GM19467 (cell line): ENCODE results near the gene MED27.
"Not testable (repeated sequence)": the region's sequence is repeated elsewhere in the genome, so short reads cannot be mapped to it uniquely, and the experiment has no call there.

Source experiments
- ATAC-seq: cut with Tn5 transposase; IDR thresholded peaks from one replicate; pipeline ENCODE4 v1.9.1; 2021; ENCODE audit warnings: mild to moderate bottlenecking, moderate library complexity; ENCODE audit not compliant: unreplicated experiment

Gene MED27

GRCh38 chr9:132020820-132021510 lies 58.7 kb downstream of the MED27 start:
- no peak for ATAC-seq

DNA sequence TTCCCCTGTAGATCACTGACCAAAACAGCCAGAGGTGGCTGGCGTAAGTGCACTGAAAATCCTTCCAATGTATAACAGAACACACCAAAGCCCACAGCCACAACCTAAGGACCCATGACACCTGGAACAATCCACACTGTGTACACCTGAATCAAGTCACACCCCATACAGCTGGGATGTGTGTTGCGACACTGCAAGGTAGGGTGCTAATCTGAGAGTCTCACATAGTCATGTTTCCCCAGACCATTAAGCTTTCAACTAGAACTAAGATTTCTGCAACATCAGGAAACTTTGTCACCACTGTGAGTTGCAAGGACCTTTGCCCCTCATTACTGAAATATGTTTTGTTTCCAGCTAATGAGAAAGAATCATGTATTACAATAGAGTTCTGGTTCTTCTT lies 59.4 kb downstream of the MED27 start:
- ATAC-seq: no peak

DNA sequence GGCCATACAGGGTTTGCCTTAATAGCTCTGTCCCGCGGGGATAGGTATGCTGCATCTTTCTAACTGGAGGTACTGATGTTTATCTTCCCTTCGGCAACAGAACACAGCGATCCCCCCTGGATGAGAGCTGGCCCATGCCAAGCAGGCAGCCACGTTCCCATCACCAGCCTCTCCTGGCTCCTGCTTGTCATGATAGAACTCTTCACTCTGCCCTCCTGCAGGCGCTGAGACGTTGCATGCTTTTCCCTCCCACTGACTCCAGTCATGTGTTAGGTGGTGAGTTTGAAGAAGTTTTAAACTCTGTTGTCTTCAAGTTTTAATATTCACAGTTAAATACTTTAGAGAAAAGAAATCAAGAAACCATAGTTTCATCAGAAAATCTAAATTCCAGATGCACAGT lies 60.0 kb downstream of the MED27 start:
- ATAC-seq: no peak

DNA sequence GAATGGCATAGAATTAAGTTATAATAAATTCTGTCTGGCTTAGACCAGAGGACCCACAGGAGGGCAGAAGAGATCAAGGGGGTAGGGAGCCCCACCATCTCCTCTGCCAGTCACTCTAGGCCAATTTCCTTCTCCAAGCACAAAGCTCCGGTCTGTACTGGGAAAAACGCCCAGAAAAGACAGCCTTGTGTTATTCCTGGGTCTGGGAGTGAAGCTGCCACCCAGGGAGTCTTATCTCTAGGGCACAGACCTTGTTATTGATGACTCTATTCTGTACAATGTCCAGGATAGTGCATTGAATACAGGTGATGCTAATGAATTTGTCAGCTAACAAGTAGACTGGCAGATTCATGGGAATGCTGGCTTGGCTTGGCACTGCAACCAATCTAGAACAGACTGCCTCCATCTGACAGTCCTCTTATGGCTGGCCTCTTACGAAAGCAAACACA lies 60.7 kb downstream of the MED27 start:
- ATAC-seq: no peak

GRCh38 chr9:132016456-132016855 lies 63.2 kb downstream of the MED27 start:
- no peak for ATAC-seq

- ATAC-seq: no peak
Observed at GRCh38 chr9:132015866-132016265, 63.8 kb downstream of the MED27 start.

DNA sequence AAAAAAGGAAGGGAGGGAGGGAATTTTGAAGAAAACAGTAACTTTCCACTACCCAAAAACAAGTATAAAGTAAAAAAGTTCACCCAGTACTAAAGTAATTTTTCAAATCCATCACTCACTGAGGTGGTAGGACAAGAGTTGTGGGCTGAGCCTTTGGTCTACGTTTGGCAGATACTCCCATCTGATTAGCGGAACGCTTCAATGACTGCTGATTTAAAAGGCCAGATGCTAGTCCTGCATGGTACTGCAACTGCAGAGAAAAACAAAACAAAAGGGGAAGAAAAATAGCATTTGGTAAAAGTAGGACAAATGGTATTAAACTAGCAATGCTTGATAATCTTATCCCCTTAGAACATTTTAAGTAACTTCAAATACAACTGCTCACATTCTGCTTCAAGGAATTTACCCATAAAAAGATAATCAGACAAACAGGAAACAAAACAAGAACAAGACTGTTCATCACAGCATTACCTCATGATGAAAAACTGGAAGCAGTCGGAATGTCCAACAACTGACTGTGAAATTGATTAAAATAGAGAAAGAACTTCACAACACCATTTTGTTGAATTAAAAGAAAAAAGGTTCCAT lies 65.4 kb downstream of the MED27 start:
- no peak for ATAC-seq

GRCh38 chr9:132012704-132013357 lies 66.8 kb downstream of the MED27 start:
- no peak for ATAC-seq

DNA sequence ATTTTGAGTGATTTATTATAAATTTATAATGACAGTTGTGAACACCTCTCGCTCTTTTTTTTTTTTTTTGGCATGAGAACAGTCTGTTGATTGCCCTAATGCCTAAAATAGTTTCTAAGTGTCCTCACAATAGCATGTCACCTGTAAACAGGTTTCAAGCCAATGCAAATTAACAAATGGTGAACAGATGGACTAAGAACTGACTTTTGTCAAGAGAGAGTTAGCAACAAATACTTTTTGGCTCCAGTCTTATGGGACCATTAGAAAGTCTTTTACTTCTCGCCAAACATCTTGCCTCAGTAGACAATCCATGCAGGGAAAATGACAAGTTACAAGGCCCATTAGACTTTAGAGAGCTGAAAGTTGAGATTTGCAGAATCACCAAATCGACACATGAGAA lies 67.8 kb downstream of the MED27 start:
- ATAC-seq: no peak

GRCh38 chr9:132011309-132011708 lies 68.4 kb downstream of the MED27 start:
- ATAC-seq: no peak

DNA sequence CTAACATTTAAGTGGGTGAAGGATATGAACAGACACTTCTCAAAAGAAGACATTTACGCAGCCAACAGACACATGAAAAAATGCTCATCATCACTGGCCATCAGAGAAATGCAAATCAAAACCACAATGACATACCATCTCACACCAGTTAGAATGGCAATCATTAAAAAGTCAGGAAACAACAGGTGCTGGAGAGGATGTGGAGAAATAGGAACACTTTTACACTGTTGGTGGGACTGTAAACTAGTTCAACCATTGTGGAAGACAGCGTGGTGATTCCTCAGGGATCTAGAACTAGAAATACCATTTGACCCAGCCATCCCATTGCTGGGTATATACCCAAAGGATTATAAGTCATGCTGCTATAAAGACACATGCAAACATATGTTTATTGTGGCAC lies 69.5 kb downstream of the MED27 start:
- ATAC-seq: not testable (repeated sequence)

GRCh38 chr9:132008855-132009812 lies 70.5 kb downstream of the MED27 start:
- ATAC-seq: no peak

DNA sequence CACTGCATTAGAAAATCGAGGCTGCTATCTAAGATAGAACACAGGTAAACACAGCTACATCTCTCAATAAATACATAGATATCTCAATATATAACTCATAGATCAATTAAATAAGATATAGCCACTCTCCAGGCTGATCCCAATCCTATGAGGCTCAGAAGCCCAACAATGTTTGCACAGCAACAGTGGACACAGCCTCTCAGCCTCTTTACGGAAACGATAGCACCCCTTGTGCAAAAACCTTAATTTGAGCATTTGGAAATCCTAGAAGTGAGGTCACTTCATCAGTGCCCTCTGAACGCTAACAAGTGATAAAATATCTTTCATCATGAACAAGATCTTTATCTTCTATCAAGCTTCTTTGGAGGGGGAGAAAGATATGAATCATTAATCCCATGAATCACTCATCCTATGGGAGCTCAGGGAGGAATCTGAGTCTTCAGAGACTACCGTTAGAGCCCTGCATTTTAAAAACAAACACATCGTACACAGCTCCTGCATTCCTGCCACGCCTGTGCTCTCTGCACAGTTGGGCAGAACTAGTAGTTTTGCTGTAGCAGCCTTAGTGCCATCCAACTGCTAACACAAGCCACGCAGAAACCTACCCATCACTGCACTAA lies 71.4 kb downstream of the MED27 start:
- no peak for ATAC-seq

GRCh38 chr9:132007371-132008025 lies 72.2 kb downstream of the MED27 start:
- no peak for ATAC-seq

DNA sequence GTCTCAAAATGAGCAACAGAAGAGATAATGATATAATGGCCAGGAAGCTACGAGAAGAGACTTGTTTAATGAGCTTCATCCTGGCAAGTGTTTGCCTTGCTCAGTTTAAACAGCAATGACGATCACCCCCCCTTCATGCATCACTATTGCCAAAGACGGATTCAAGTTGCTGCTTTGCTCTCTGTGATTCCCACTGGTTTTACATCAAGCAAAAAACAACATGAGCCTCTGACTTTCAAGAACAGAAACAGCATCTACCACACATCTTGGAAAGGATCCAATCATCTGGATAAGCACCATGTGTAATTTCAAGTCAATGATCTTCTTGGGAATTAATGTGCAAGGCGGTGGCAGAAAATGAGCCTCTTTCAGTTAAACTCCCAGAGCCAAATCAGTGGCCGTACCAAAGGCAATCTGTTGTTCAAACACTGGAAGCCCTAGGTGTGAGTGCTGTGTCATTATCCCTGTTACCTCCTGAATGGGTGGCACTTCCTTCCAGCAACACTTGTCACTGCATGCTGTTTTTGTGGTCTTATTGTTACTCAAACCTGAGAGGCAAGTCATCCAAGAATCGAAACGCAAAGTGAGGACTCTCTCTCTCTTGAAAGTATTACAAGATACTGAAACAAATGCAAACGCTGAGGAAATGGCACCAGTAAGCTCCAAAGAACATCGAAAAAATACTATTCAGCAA lies 72.8 kb downstream of the MED27 start:
- ATAC-seq: peak; percentile 69

DNA sequence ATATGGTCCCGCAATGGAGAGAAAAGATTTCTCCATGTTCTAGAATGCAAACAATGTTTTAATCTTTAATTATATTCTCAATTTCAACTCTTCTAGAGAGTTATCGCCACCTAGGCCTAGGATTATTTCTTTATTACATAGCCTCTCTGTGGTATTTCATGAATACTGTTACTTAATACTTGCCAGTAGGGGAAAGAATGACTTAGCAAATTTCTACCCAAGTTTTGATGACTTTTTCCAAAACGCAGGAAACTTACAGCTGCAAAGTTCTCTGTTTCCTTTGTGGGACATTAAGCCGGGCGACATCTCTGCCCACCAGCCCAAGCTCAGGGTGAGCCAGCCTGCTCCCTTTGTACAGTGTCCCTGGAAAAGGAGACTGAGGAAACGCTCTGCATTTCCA lies 73.8 kb downstream of the MED27 start:
- no peak for ATAC-seq

DNA sequence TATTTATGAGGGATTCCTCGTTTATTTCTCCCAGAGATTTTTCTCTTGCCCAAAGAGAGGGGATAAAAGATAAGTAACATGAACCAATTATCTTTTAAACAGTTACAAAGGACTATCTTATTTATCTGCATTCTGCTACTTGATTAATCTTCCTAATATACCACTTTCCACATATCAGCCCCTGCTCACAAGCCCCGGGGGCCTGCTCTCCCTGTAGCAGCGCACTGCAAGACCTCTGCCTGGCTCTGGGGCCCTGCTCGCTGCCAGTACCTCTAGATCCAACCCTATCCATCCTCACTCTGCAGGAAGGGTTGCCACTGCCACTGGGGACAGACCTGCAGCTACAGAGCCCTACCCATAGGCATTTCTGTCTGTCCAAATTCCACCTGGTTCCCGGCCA lies 75.3 kb downstream of the MED27 start:
- ATAC-seq: no peak

DNA sequence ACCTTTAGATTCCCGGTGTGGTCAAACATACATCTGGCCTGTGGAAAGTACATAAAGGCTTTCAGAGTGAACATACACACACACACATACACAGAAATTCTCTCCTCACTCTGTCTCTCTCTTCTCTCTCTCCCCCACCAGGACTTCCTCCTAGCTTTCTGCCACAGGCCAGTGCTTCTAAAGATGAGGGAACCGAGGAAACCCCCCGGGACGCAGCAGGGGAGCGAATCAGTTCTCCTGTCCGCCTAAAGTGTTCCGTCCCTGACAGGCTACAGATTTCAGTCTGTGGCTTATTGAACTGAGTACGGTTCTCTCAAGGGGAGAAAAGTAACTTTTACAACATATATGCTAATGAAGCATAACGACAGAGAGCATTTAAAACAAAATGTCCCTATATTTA lies 75.8 kb downstream of the MED27 start:
- no peak for ATAC-seq

GRCh38 chr9:132003319-132003704 lies 76.4 kb downstream of the MED27 start:
- no peak for ATAC-seq
